Measurements from ENCODE around the gene SNX3.
"Not testable (repeated sequence)": the region's sequence is repeated elsewhere in the genome, so short reads cannot be mapped to it uniquely, and the experiment has no call there.

SNX3 gene

GRCh38 chr6:108260126-108260808 lies 573 bp downstream of the SNX3 start:
- Histone ChIP-seq H3K79me2 (ENCODE audit: control insufficient read depth, insufficient read depth, low read length, unreplicated experiment) (peaks cover 56% of the 10 kb centered on the region), H3K36me3 (ENCODE audit: insufficient read depth, low read length) (0 out of 2 replicates have a peak, but pooled peaks cover 4% of the 10 kb centered on the region), H3K4me1 (ENCODE audit: control insufficient read depth, insufficient read depth, low read length, unreplicated experiment) (no peaks in the 10 kb centered on the region), H3K27me3 (ENCODE audit: insufficient read depth, low read length) (no peaks in the 10 kb centered on the region), H3K4me3 (ENCODE audit: low read depth, low read length) (peak overlapping the region; percentile 99), H3K27ac (ENCODE audit: low read depth, low read length) (peak overlapping the region; percentile 85), H2AFZ (ENCODE audit: low read length, unreplicated experiment) (peak overlapping the region; percentile 96)

DNA sequence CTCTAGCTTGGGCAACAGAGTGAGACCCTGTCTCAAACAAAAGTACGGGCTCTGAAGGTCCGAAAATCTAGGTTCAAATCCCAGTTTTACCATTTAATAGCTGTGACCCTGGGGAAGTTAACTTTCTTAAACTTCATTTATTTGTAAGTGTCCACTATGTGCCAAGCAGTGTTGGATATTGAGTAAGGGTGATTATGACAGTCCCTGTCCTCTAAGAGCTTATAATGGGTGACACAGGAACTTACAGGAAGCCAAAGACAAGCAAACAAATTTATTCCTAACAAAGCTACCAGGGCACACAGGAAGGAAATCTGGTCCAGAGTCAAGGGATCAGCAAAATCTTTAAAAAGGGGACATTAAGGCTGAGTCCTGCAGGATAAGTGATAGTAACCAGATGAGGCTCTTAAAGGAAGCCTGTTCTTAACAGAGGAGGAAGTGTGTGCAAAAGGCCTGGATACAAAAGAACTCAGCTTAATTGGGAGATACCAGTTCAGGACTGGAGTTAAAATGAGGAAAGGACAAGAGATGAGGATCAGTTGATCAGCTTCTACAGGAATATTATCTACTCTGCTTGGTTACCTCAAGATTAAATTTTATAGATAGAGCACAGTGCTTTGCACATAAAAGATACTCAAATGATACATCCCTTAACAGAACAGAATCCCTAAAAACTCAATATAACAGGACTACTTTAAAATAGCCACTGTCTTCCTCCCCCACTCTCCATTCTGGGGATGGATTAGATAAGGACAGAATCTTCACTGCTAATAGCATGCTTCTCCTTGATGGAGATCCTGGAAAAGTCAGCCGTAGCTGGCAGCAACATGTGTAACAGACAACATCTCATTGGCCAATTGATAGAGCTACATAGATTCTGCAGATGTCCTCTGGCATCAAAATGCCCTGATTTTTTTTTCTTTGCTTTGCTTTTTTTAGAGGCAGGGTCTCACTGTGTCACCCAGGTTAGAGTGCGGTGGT lies 6.1 kb downstream of the SNX3 start:
- H3K4me1 ChIP-seq (ENCODE audit: control insufficient read depth, insufficient read depth, low read length, unreplicated experiment), result no peaks in the 10 kb centered on the region
- no peak overlapping the region for H3K27ac ChIP-seq (ENCODE audit: low read depth, low read length)
- H3K27me3 ChIP-seq (ENCODE audit: insufficient read depth, low read length), result no peaks in the 10 kb centered on the region
- H2AFZ ChIP-seq (ENCODE audit: low read length, unreplicated experiment), result no peak overlapping the region
- H3K4me3 ChIP-seq (ENCODE audit: low read depth, low read length), result no peak overlapping the region
- 0 out of 2 replicates have a peak, but pooled peaks cover 4% of the 10 kb centered on the region for H3K36me3 ChIP-seq (ENCODE audit: insufficient read depth, low read length)
- H3K79me2 ChIP-seq (ENCODE audit: control insufficient read depth, insufficient read depth, low read length, unreplicated experiment), result peaks cover 95% of the 10 kb centered on the region

DNA sequence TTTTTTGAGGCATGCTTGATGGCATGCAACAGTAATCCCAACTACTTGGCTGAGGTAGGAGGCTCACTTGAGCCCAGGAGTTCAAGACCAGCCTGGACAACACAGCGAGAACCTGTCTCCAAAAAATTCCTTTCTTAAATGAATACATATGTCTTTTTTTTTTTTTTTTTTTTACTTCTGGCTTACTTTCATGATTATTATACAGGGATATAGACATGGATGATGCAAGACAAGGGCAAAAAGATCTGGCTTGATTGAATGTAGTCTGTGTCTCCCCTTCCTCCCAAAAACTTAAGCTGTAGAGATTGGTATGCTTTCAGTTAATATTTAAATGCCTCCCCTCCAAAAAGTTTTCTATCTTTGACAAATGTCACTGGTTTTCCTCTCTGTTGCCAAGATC lies 7.6 kb downstream of the SNX3 start:
- Histone ChIP-seq H3K4me3 (ENCODE audit: low read depth, low read length) (no peak overlapping the region), H3K4me1 (ENCODE audit: control insufficient read depth, insufficient read depth, low read length, unreplicated experiment) (no peaks in the 10 kb centered on the region), H3K36me3 (ENCODE audit: insufficient read depth, low read length) (peaks cover 5% of the 10 kb centered on the region; the same call in 1 of the 2 replicates), H3K79me2 (ENCODE audit: control insufficient read depth, insufficient read depth, low read length, unreplicated experiment) (peaks cover 92% of the 10 kb centered on the region), H3K27me3 (ENCODE audit: insufficient read depth, low read length) (no peaks in the 10 kb centered on the region), H3K27ac (ENCODE audit: low read depth, low read length) (no peak overlapping the region), H2AFZ (ENCODE audit: low read length, unreplicated experiment) (no peak overlapping the region)

DNA sequence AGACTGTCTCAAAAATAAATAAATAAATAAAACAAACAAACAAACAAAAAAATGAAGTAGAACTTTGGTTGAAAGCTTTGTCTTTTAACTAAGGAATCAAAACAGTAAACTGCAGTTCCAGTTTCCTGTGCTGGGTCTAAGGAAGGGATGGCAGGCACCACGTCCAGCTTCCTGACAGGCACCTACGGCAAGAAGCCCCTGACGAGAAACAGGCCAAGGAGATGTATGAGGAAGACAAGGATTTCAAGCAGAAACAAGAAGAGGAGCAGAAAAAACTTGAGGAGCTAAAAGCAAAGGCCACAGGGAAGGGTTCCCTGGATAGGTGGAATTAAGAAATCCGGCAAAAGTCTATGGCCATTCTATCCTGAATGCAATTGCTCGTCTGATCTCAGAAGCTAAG lies 8.8 kb downstream of the SNX3 start:
- no peak overlapping the region for H2AFZ ChIP-seq (ENCODE audit: low read length, unreplicated experiment)
- no peak overlapping the region for H3K4me3 ChIP-seq (ENCODE audit: low read depth, low read length)
- H3K4me1 ChIP-seq (ENCODE audit: control insufficient read depth, insufficient read depth, low read length, unreplicated experiment), result no peaks in the 10 kb centered on the region
- H3K27ac ChIP-seq (ENCODE audit: low read depth, low read length), result no peak overlapping the region
- H3K79me2 ChIP-seq (ENCODE audit: control insufficient read depth, insufficient read depth, low read length, unreplicated experiment), result peaks cover 92% of the 10 kb centered on the region
- no peaks in the 10 kb centered on the region for H3K27me3 ChIP-seq (ENCODE audit: insufficient read depth, low read length)
- H3K36me3 ChIP-seq (ENCODE audit: insufficient read depth, low read length), result peaks cover 13% of the 10 kb centered on the region; the same call in 1 of the 2 replicates

DNA sequence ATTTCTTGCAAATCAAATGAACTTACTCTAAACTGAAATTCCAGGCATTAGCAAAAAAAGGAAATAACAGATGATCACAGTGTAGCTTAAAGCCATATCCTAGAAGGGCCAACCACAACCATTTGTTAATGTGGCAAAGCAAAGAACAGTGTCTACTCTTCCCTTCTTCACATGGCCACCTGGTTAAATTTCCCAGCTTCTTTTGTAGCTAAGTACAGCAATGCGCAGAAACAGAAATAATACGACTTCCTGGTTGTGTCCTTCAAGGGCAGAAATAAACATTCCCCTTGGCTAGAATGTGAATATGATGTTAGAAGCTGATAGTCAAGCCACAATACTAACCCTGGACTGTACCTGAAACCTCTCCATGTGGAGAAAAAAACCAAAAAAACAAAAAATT lies 9.6 kb downstream of the SNX3 start:
- Histone ChIP-seq H3K27me3 (ENCODE audit: insufficient read depth, low read length) (no peaks in the 10 kb centered on the region), H3K36me3 (ENCODE audit: insufficient read depth, low read length) (peaks cover 13% of the 10 kb centered on the region; the same call in 1 of the 2 replicates), H3K4me1 (ENCODE audit: control insufficient read depth, insufficient read depth, low read length, unreplicated experiment) (no peaks in the 10 kb centered on the region), H2AFZ (ENCODE audit: low read length, unreplicated experiment) (no peak overlapping the region), H3K27ac (ENCODE audit: low read depth, low read length) (no peak overlapping the region), H3K4me3 (ENCODE audit: low read depth, low read length) (no peak overlapping the region), H3K79me2 (ENCODE audit: control insufficient read depth, insufficient read depth, low read length, unreplicated experiment) (peaks cover 90% of the 10 kb centered on the region)

DNA sequence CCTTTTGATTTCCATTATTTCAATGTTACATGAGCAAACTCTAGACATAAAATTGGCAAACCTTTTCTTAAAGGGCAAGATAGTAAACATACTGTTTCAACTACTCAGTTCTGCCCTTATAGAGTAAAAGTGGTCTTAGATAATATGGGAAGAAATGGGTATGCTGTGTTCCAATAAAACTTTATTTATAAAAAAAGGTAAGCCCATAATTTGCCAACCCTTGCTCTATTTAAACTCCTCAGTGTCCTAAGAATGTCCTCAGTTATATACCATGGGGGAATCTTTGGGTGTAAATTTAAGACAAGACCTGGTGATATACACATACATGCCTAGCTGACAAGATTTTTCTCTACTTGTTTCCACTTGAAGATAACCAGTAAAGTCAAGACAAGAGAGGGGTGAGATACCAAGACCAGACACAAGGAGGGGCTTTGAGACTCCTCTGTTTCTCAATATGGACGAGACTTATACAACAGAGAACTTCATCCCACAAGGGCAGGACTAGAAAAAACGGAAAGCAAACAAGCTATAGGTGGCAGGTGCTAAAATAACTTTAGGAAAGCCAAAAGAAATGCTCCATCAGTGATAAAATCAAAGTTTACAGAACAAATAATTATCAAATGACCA lies 10.5 kb downstream of the SNX3 start:
- Histone ChIP-seq H3K4me3 (ENCODE audit: low read depth, low read length) (no peak overlapping the region), H3K79me2 (ENCODE audit: control insufficient read depth, insufficient read depth, low read length, unreplicated experiment) (peaks cover 81% of the 10 kb centered on the region), H3K27me3 (ENCODE audit: insufficient read depth, low read length) (no peaks in the 10 kb centered on the region), H3K36me3 (ENCODE audit: insufficient read depth, low read length) (peaks cover 11% of the 10 kb centered on the region; the same call in 1 of the 2 replicates), H3K27ac (ENCODE audit: low read depth, low read length) (no peak overlapping the region), H2AFZ (ENCODE audit: low read length, unreplicated experiment) (no peak overlapping the region), H3K4me1 (ENCODE audit: control insufficient read depth, insufficient read depth, low read length, unreplicated experiment) (no peaks in the 10 kb centered on the region)

GRCh38 chr6:108247965-108248536 lies 12.8 kb downstream of the SNX3 start:
- Histone ChIP-seq H3K4me3 (ENCODE audit: low read depth, low read length) (no peak overlapping the region), H3K4me1 (ENCODE audit: control insufficient read depth, insufficient read depth, low read length, unreplicated experiment) (no peaks in the 10 kb centered on the region), H3K79me2 (ENCODE audit: control insufficient read depth, insufficient read depth, low read length, unreplicated experiment) (peaks cover 74% of the 10 kb centered on the region), H3K27me3 (ENCODE audit: insufficient read depth, low read length) (no peaks in the 10 kb centered on the region), H2AFZ (ENCODE audit: low read length, unreplicated experiment) (no peak overlapping the region), H3K27ac (ENCODE audit: low read depth, low read length) (no peak overlapping the region), H3K36me3 (ENCODE audit: insufficient read depth, low read length) (peaks cover 11% of the 10 kb centered on the region; the same call in 1 of the 2 replicates)

- H3K4me1 ChIP-seq (ENCODE audit: control insufficient read depth, insufficient read depth, low read length, unreplicated experiment); H3K4me3 ChIP-seq (ENCODE audit: low read depth, low read length); H3K27me3 ChIP-seq (ENCODE audit: insufficient read depth, low read length); H3K27ac ChIP-seq (ENCODE audit: low read depth, low read length); H2AFZ ChIP-seq (ENCODE audit: low read length, unreplicated experiment): not testable (repeated sequence)
- Histone ChIP-seq H3K79me2 (ENCODE audit: control insufficient read depth, insufficient read depth, low read length, unreplicated experiment) (peaks cover 68% of the 10 kb centered on the region), H3K36me3 (ENCODE audit: insufficient read depth, low read length) (peaks cover 25% of the 10 kb centered on the region; the same call in 1 of the 2 replicates)
Observed at GRCh38 chr6:108245095-108245494, 15.7 kb downstream of the SNX3 start.

GRCh38 chr6:108243836-108244235 lies 17.0 kb downstream of the SNX3 start:
- Histone ChIP-seq H3K4me1 (ENCODE audit: control insufficient read depth, insufficient read depth, low read length, unreplicated experiment) (no peaks in the 10 kb centered on the region), H3K79me2 (ENCODE audit: control insufficient read depth, insufficient read depth, low read length, unreplicated experiment) (peaks cover 66% of the 10 kb centered on the region), H3K36me3 (ENCODE audit: insufficient read depth, low read length) (peaks cover 25% of the 10 kb centered on the region; the same call in 1 of the 2 replicates), H3K27ac (ENCODE audit: low read depth, low read length) (no peak overlapping the region), H3K4me3 (ENCODE audit: low read depth, low read length) (no peak overlapping the region), H3K27me3 (ENCODE audit: insufficient read depth, low read length) (no peaks in the 10 kb centered on the region), H2AFZ (ENCODE audit: low read length, unreplicated experiment) (no peak overlapping the region)

DNA sequence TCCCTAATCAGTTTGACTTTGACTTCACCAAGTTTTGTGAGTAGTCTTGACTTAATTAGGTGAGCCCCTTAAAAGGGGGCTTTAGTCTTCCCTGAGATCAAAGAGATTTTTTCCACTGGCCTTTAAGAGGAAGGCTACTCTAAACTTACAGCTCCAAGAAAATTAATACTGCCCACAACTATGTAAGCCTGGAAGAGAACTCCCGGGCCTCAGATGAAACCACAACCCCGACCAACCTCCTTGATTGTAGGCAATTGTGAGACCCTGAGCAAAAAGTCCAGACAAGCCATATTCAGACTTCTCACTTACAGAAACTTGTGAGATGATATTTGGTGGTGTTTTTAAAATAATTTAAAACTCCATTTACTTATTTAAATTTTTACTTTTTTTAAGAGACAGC lies 18.1 kb downstream of the SNX3 start:
- Histone ChIP-seq H3K4me1 (ENCODE audit: control insufficient read depth, insufficient read depth, low read length, unreplicated experiment) (no peaks in the 10 kb centered on the region), H3K27ac (ENCODE audit: low read depth, low read length) (no peak overlapping the region), H2AFZ (ENCODE audit: low read length, unreplicated experiment) (no peak overlapping the region), H3K79me2 (ENCODE audit: control insufficient read depth, insufficient read depth, low read length, unreplicated experiment) (peaks cover 66% of the 10 kb centered on the region), H3K36me3 (ENCODE audit: insufficient read depth, low read length) (peaks cover 21% of the 10 kb centered on the region; the same call in 1 of the 2 replicates), H3K27me3 (ENCODE audit: insufficient read depth, low read length) (no peaks in the 10 kb centered on the region), H3K4me3 (ENCODE audit: low read depth, low read length) (no peak overlapping the region)

Measured in ACC112 (cell line).